SJCRH30 (cell line): ENCODE measurements around the gene POLR2H. TPM values are rescaled to one million over a fixed set of nuclear protein-coding genes. Genes with fewer than 3 reads are reported as not detected.

Experiments used
- DNase-seq, 2 experiments: peaks; one replicate each; pipeline ENCODE4 v3.0.0-alpha.2; 2015 to 2020
- H3K27ac ChIP-seq: fragments of 250-450 bp; sonication (Bioruptor Pico); 2 replicates; pipeline ENCODE4 v1.5.1; 2020; ENCODE audit warnings: mild to moderate bottlenecking, moderate library complexity
- H3K27me3 ChIP-seq: fragments of 250-450 bp; sonication (Bioruptor Pico); 2 replicates; pipeline ENCODE4 v1.5.1; 2020; ENCODE audit warnings: mild to moderate bottlenecking, moderate library complexity
- H3K36me3 ChIP-seq: fragments of 250-450 bp; sonication (Bioruptor Pico); 2 replicates; pipeline ENCODE4 v1.5.1; 2020; ENCODE audit warnings: mild to moderate bottlenecking, moderate library complexity
- H3K4me1 ChIP-seq: fragments of 250-450 bp; sonication (Bioruptor Pico); 2 replicates; pipeline ENCODE4 v1.5.1; 2020; ENCODE audit warnings: mild to moderate bottlenecking, moderate library complexity
- H3K4me3 ChIP-seq: fragments of 250-450 bp; sonication (Bioruptor Pico); 2 replicates; pipeline ENCODE4 v1.5.1; 2020; ENCODE audit warnings: mild to moderate bottlenecking, moderate library complexity
- H3K9me3 ChIP-seq: fragments of 250-450 bp; sonication (Bioruptor Pico); replicated peaks from 2 replicates; pipeline ENCODE4 v1.5.1; 2020; ENCODE audit warnings: mild to moderate bottlenecking, moderate library complexity
- total RNA-seq: library from RNA; depleted of rRNA; stranded (reverse); fragments of >200 nt; shearing (Covaris generic); gene quantifications from 2 replicates; pipeline ENCODE4 v1.2.3, GENCODE V29; 2014

POLR2H gene
- total RNA-seq, 1 experiment from 2014 or later, result 91.6 TPM

GRCh38 chr3:184380627-184381260, 19.2 kb downstream of the POLR2H start:
- Histone ChIP-seq H3K27me3 (no peaks in the 10 kb centered on the region), H3K4me3 (peak overlapping the region; percentile 70), H3K36me3 (no peaks in the 10 kb centered on the region), H3K9me3 (no peaks in the 10 kb centered on the region), H3K4me1 (peaks cover 14% of the 10 kb centered on the region), H3K27ac (no peak overlapping the region)
- DNase-seq, result peak in 1 of 2 experiments; percentile 31

DNA sequence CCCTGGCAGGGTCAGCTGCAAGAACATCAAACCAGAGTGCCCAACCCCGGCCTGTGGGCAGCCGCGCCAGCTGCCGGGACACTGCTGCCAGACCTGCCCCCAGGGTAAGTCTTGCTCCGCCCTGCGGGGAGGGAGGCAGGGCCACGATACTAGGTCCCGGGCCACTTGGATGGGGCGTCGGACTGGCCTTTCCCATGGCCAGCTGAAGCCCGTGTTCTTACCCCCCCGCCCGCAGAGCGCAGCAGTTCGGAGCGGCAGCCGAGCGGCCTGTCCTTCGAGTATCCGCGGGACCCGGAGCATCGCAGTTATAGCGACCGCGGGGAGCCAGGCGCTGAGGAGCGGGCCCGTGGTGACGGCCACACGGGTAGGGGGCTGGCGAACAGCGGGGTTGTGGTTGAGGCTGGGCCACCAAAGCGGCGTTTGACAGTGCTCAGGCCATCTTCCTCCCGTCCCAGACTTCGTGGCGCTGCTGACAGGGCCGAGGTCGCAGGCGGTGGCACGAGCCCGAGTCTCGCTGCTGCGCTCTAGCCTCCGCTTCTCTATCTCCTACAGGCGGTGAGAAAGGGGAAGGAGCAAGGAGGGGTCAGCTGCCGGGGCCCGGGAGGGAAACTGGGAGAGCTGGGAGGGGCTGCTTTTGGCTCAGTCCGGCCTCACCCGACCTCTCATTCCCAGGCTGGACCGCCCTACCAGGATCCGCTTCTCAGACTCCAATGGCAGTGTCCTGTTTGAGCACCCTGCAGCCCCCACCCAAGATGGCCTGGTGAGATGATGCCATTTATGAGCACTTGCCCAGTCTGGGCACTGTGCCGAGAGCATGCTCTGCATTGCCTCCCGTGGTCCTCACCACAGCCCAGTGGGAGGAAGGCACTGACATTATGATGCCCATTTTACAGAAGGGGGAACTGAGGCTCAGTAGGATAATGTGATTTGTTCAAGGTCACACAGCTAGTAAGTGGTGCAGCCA, 20.0 kb downstream of the POLR2H start:
- H3K36me3 ChIP-seq, result no peaks in the 10 kb centered on the region
- no peaks in the 10 kb centered on the region for H3K27me3 ChIP-seq
- no peak for DNase-seq
- H3K27ac ChIP-seq, result no peak overlapping the region
- H3K4me3 ChIP-seq, result no peak overlapping the region
- peaks cover 14% of the 10 kb centered on the region for H3K4me1 ChIP-seq
- no peaks in the 10 kb centered on the region for H3K9me3 ChIP-seq

DNA sequence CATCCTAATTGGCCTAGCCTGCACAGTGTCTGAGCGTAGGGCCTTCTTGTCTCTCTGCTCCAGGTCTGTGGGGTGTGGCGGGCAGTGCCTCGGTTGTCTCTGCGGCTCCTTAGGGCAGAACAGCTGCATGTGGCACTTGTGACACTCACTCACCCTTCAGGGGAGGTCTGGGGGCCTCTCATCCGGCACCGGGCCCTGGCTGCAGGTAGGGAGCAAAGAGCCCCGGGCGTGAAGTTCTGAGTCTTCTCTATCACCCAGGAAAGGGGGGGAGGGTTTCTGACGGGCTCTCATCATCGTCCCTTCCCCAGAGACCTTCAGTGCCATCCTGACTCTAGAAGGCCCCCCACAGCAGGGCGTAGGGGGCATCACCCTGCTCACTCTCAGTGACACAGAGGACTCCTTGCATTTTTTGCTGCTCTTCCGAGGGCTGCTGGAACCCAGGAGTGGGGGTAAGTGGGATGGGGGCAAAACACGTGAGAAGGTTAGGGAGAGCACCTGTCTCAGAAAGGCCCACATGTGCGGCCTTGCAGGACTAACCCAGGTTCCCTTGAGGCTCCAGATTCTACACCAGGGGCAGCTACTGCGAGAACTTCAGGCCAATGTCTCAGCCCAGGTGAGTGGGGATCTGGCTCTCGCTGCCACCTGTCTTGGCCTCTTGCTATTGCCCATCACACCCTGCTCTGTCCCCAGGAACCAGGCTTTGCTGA, 21.0 kb downstream of the POLR2H start:
- Histone ChIP-seq H3K4me1 (peaks cover 14% of the 10 kb centered on the region), H3K27me3 (no peaks in the 10 kb centered on the region), H3K4me3 (no peak overlapping the region), H3K27ac (no peak overlapping the region), H3K36me3 (no peaks in the 10 kb centered on the region), H3K9me3 (no peaks in the 10 kb centered on the region)
- DNase-seq, result no peak

DNA sequence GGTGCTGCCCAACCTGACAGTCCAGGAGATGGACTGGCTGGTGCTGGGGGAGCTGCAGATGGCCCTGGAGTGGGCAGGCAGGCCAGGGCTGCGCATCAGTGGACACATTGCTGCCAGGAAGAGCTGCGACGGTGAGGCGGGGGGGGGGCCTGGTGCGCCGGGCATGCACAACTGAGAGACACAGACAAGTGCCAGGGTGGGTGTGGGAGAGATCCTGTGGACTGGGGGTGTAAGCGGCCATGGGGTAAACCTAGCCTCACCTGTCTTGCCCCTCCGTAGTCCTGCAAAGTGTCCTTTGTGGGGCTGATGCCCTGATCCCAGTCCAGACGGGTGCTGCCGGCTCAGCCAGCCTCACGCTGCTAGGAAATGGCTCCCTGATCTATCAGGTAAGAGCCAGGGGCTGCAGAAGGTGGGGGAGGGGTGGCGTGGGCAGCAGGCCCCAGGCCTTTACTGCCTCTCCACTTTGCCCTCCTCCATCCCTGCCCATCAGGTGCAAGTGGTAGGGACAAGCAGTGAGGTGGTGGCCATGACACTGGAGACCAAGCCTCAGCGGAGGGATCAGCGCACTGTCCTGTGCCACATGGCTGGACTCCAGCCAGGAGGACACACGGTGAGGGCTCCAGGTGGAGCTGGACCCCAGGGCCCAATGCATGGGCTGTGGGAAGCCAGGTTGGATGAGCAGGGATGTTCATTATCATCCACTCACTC, 21.7 kb downstream of the POLR2H start:
- Histone ChIP-seq H3K27ac (no peak overlapping the region), H3K27me3 (no peaks in the 10 kb centered on the region), H3K9me3 (no peaks in the 10 kb centered on the region), H3K36me3 (no peaks in the 10 kb centered on the region), H3K4me1 (peaks cover 13% of the 10 kb centered on the region), H3K4me3 (no peak overlapping the region)
- no peak for DNase-seq

- no peaks in the 10 kb centered on the region for H3K36me3 ChIP-seq
- peaks cover 1% of the 10 kb centered on the region for H3K4me1 ChIP-seq
- no peaks in the 10 kb centered on the region for H3K9me3 ChIP-seq
- DNase-seq, result no peak
- H3K27ac ChIP-seq, result no peak overlapping the region
- H3K27me3 ChIP-seq, result no peaks in the 10 kb centered on the region
- no peak overlapping the region for H3K4me3 ChIP-seq
Measured at GRCh38 chr3:184384342-184384741, 22.8 kb downstream of the POLR2H start.

GRCh38 chr3:184384856-184385422, 23.4 kb downstream of the POLR2H start:
- H3K27ac ChIP-seq, result no peak overlapping the region
- no peaks in the 10 kb centered on the region for H3K4me1 ChIP-seq
- no peaks in the 10 kb centered on the region for H3K27me3 ChIP-seq
- no peak overlapping the region for H3K4me3 ChIP-seq
- DNase-seq, result no peak
- H3K36me3 ChIP-seq, result no peaks in the 10 kb centered on the region
- no peaks in the 10 kb centered on the region for H3K9me3 ChIP-seq

DNA sequence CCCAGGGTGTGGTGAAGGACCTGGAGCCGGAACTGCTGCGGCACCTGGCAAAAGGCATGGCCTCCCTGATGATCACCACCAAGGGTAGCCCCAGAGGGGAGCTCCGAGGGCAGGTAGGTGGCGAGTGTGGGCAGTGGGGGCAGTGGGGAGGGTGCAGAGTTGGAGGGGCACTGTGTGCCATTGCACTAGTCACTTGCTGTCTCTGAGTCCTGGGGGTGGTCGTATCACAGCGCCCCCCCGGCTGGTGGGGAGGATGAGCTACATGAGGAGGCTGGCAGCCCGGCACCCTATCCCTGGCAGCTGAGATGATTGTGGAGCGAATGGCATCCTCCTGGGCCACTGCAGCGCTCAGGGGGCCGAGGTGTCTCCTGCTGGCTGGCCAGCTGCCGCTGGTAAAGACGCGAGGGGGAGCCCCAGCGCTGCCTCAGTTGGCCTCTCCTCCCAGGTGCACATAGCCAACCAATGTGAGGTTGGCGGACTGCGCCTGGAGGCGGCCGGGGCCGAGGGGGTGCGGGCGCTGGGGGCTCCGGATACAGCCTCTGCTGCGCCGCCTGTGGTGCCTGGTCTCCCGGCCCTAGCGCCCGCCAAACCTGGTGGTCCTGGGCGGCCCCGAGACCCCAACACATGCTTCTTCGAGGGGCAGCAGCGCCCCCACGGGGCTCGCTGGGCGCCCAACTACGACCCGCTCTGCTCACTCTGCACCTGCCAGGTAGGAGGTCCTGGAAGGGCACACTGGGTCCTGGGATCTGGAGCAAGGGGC, 24.7 kb downstream of the POLR2H start:
- H3K9me3 ChIP-seq, result no peaks in the 10 kb centered on the region
- no peaks in the 10 kb centered on the region for H3K4me1 ChIP-seq
- no peak for DNase-seq
- no peak overlapping the region for H3K4me3 ChIP-seq
- no peak overlapping the region for H3K27ac ChIP-seq
- H3K27me3 ChIP-seq, result no peaks in the 10 kb centered on the region
- no peaks in the 10 kb centered on the region for H3K36me3 ChIP-seq

- no peak overlapping the region for H3K4me3 ChIP-seq
- no peak overlapping the region for H3K27ac ChIP-seq
- no peak for DNase-seq
- H3K36me3 ChIP-seq, result no peaks in the 10 kb centered on the region
- H3K9me3 ChIP-seq, result no peaks in the 10 kb centered on the region
- H3K27me3 ChIP-seq, result no peaks in the 10 kb centered on the region
- H3K4me1 ChIP-seq, result no peaks in the 10 kb centered on the region
Measured at GRCh38 chr3:184387174-184387714, 25.7 kb downstream of the POLR2H start.

DNA sequence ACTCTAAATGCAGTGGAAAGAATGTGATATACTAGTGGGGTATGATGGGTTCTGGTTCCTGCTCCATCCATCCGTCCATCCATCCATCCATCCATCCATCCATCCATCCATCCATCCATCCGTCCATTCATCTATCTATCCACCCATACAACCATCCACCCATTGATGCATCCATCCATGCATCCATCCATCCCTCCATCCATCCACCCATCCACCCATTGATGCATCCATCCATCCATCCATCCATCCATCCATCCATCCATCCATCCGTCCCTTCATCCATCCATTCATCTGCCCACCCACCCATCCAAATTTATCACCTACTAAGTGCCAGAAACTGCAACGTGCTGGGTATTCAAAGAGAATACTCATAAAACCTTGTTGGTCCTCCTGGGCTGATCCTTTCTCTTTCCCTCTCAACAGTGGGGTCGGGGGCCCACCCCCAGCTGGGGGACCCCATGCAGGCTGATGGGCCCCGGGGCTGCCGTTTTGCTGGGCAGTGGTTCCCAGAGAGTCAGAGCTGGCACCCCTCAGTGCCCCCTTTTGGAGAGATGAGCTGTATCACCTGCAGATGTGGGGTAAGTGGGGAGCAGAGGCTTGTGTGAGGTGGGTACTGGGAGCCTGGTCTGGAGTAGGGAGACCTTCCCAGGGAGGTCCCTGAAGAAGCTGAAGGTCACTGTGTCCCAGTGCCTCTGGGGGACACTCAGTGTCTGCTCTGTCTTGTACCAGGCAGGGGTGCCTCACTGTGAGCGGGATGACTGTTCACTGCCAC, 26.8 kb downstream of the POLR2H start:
- Histone ChIP-seq H3K9me3 (no peaks in the 10 kb centered on the region), H3K36me3 (no peaks in the 10 kb centered on the region), H3K27ac (no peak overlapping the region), H3K4me1 (no peaks in the 10 kb centered on the region), H3K4me3 (no peak overlapping the region), H3K27me3 (no peaks in the 10 kb centered on the region)
- no peak for DNase-seq

- Histone ChIP-seq H3K4me1 (no peaks in the 10 kb centered on the region), H3K36me3 (no peaks in the 10 kb centered on the region), H3K9me3 (no peaks in the 10 kb centered on the region), H3K27me3 (no peaks in the 10 kb centered on the region), H3K27ac (no peak overlapping the region), H3K4me3 (no peak overlapping the region)
- no peak for DNase-seq
Measured at GRCh38 chr3:184388936-184389230, 27.4 kb downstream of the POLR2H start.

- Histone ChIP-seq H3K9me3 (no peaks in the 10 kb centered on the region), H3K27me3 (no peaks in the 10 kb centered on the region), H3K36me3 (no peaks in the 10 kb centered on the region), H3K27ac (no peak overlapping the region), H3K4me1 (no peaks in the 10 kb centered on the region), H3K4me3 (no peak overlapping the region)
- no peak for DNase-seq
Measured at GRCh38 chr3:184389384-184389783, 27.9 kb downstream of the POLR2H start.

DNA sequence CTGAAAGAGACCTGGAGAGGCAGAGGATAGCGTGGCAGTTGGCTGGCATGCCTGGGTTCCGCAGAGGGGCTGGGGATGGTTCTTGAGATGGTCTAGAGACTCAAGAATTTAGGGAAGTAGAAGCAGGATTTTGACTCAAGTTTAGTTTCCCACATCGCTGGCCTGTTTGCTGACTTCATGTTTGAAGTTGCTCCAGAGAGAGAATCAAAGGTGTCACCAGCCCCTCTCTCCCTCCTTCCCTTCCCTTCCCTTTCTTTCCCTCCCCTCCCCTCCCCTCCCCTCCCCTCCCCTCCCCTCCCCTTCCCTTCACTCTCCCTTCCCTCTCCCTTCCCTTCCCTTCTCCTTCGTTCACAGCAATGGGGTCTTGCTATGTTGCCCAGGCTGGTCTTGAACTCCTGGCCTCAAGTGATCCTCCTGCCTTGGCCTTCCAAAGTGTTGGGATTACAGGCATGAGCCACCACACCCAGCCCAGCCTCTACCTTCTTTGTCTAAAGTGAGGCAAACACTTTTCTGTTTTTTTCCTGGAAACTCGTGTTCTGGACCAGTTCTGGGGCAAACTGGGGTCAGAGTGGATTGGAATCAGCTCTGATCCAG, 28.5 kb downstream of the POLR2H start:
- no peak overlapping the region for H3K4me3 ChIP-seq
- no peaks in the 10 kb centered on the region for H3K36me3 ChIP-seq
- no peaks in the 10 kb centered on the region for H3K27me3 ChIP-seq
- no peak for DNase-seq
- no peaks in the 10 kb centered on the region for H3K9me3 ChIP-seq
- H3K27ac ChIP-seq, result no peak overlapping the region
- H3K4me1 ChIP-seq, result peaks cover 4% of the 10 kb centered on the region

DNA sequence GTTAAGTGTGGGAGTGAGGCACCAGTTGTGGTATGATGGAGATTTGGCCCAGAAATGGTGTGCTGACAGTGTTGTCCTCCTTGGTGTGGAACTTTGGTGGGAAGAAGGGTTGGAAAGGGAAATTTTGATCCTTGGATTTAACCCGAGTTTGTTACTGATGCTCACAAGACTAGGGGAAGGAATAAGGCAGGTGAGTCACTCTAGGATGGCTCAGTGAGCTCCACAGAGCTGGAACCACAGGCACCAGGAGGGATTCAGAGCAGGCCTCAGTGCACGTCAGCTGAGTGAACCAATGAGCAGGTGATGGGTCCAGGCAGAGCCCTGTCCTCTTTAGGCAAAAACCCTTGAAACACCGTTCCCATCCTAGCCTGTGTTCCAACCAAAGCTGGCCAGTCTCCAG, 29.8 kb downstream of the POLR2H start:
- H3K4me3 ChIP-seq, result no peak overlapping the region
- no peaks in the 10 kb centered on the region for H3K36me3 ChIP-seq
- no peaks in the 10 kb centered on the region for H3K27me3 ChIP-seq
- no peaks in the 10 kb centered on the region for H3K9me3 ChIP-seq
- peaks cover 11% of the 10 kb centered on the region for H3K4me1 ChIP-seq
- DNase-seq, result no peak
- no peak overlapping the region for H3K27ac ChIP-seq
